ENCODE measurements around the gene BRAT1. TPM values are rescaled to one million over a fixed set of nuclear protein-coding genes. Genes with fewer than 3 reads are reported as not detected.
"Not testable (repeated sequence)": the region's sequence is repeated elsewhere in the genome, so short reads cannot be mapped to it uniquely, and the experiment has no call there.

The BRAT1 gene
- total and polyA plus RNA-seq, 7 experiments from 2014 or later: 23.4 to 58.9 (median 37.0) TPM

- ChIA-PET POLR2A (no interaction called here), CTCF (no interaction called here)
- H3K4me3 ChIP-seq (ENCODE audit: low read length): no peak overlapping the region
- DNase-seq (no peak), ATAC-seq (no peak)
- H3K36me3 ChIP-seq (ENCODE audit: control insufficient read depth in 2 of 3, insufficient read depth in 3 of 3, low read length in 3 of 3): peaks cover 0 to 10% (median 0%) of the 10 kb centered on the region in 3 experiments
- no peak overlapping the region for H3K27ac Mint-ChIP-seq
- no peaks in the 10 kb centered on the region for H3K9me3 ChIP-seq (ENCODE audit: control insufficient read depth in 2 of 3, low read length in 3 of 3)
- H3K9me3 Mint-ChIP-seq: no peaks in the 10 kb centered on the region
- no peaks in the 10 kb centered on the region for H3K27me3 ChIP-seq (ENCODE audit: control insufficient read depth in 2 of 2, insufficient read depth in 2 of 2, low read length in 2 of 2)
- no peak overlapping the region for H3K4me3 Mint-ChIP-seq
- H3K36me3 Mint-ChIP-seq: peaks cover 0 to 27% (median 7%) of the 10 kb centered on the region in 5 donors
- no peaks in the 10 kb centered on the region for H3K4me1 ChIP-seq (ENCODE audit: control insufficient read depth in 2 of 2, insufficient read depth in 2 of 2, low read length in 2 of 2)
- no peaks in the 10 kb centered on the region for H3K27me3 Mint-ChIP-seq
- no peaks in the 10 kb centered on the region for H3K4me1 Mint-ChIP-seq
- intact Hi-C loops (cut with micrococcal nuclease): no loop called here
- H3K27ac ChIP-seq (ENCODE audit: low read depth, low read length): no peak overlapping the region
These were observed 37.9 kb upstream of the BRAT1 start for GRCh38 chr7:2593036-2593727.

- Histone ChIP-seq H3K36me3 (ENCODE audit: control insufficient read depth in 2 of 3, insufficient read depth in 3 of 3, low read length in 3 of 3) (peaks cover 0 to 9% (median 0%) of the 10 kb centered on the region in 3 experiments), H3K27ac (ENCODE audit: low read depth, low read length) (no peak overlapping the region), H3K27me3 (ENCODE audit: control insufficient read depth in 2 of 2, insufficient read depth in 2 of 2, low read length in 2 of 2) (no peaks in the 10 kb centered on the region), H3K9me3 (ENCODE audit: control insufficient read depth in 2 of 3, low read length in 3 of 3) (no peaks in the 10 kb centered on the region), H3K4me1 (ENCODE audit: control insufficient read depth in 2 of 2, insufficient read depth in 2 of 2, low read length in 2 of 2) (no peaks in the 10 kb centered on the region), H3K4me3 (ENCODE audit: low read length) (no peak overlapping the region)
- ChIA-PET CTCF (no interaction called here), POLR2A (no interaction called here)
- Mint-ChIP-seq H3K9me3 (no peaks in the 10 kb centered on the region), H3K4me1 (no peaks in the 10 kb centered on the region), H3K36me3 (peaks cover 0 to 27% (median 7%) of the 10 kb centered on the region in 5 donors), H3K4me3 (no peak overlapping the region), H3K27ac (peak overlapping the region in 1 of 9 donors; percentile 2), H3K27me3 (no peaks in the 10 kb centered on the region)
- ATAC-seq: no peak
- DNase-seq: no peak
- intact Hi-C loops (cut with micrococcal nuclease): no loop called here
These were observed 37.1 kb upstream of the BRAT1 start for GRCh38 chr7:2592375-2592865.

- H3K27ac Mint-ChIP-seq, DNase-seq: not testable (repeated sequence)
These were observed 34.6 kb upstream of the BRAT1 start for GRCh38 chr7:2589941-2590340.

GRCh38 chr7:2589341-2589740 lies 34.0 kb upstream of the BRAT1 start:
- no peak overlapping the region for H3K4me3 Mint-ChIP-seq
- Histone ChIP-seq H3K36me3 (ENCODE audit: control insufficient read depth in 2 of 3, insufficient read depth in 3 of 3, low read length in 3 of 3) (peaks cover 0 to 13% (median 0%) of the 10 kb centered on the region in 3 experiments), H3K27ac (ENCODE audit: low read depth, low read length) (no peak overlapping the region), H3K27me3 (ENCODE audit: control insufficient read depth in 2 of 2, insufficient read depth in 2 of 2, low read length in 2 of 2) (no peaks in the 10 kb centered on the region), H3K4me1 (ENCODE audit: control insufficient read depth in 2 of 2, insufficient read depth in 2 of 2, low read length in 2 of 2) (no peaks in the 10 kb centered on the region), H3K4me3 (ENCODE audit: low read length) (no peak overlapping the region), H3K9me3 (ENCODE audit: control insufficient read depth in 2 of 3, low read length in 3 of 3) (no peaks in the 10 kb centered on the region)
- no peaks in the 10 kb centered on the region for H3K27me3 Mint-ChIP-seq
- DNase-seq (no peak), ATAC-seq (no peak)
- no peak overlapping the region for H3K27ac Mint-ChIP-seq
- H3K9me3 Mint-ChIP-seq: no peaks in the 10 kb centered on the region
- CTCF ChIA-PET: no interaction called here
- no peaks in the 10 kb centered on the region for H3K4me1 Mint-ChIP-seq
- H3K36me3 Mint-ChIP-seq: peaks cover 0 to 21% (median 4%) of the 10 kb centered on the region in 5 donors
- POLR2A ChIA-PET: no interaction called here
- intact Hi-C loops (cut with micrococcal nuclease): no loop called here

More at GRCh38 chr7:2589941-2590340, 34.6 kb upstream of the BRAT1 start:
- H3K4me3 ChIP-seq (ENCODE audit: low read length); intact Hi-C loops (cut with micrococcal nuclease); CTCF ChIA-PET; H3K4me1 Mint-ChIP-seq; H3K27ac ChIP-seq (ENCODE audit: low read depth, low read length); H3K27me3 ChIP-seq (ENCODE audit: control insufficient read depth in 2 of 2, insufficient read depth in 2 of 2, low read length in 2 of 2); H3K27me3 Mint-ChIP-seq; H3K9me3 Mint-ChIP-seq; ATAC-seq; H3K9me3 ChIP-seq (ENCODE audit: control insufficient read depth in 2 of 3, low read length in 3 of 3); H3K4me3 Mint-ChIP-seq; H3K4me1 ChIP-seq (ENCODE audit: control insufficient read depth in 2 of 2, insufficient read depth in 2 of 2, low read length in 2 of 2); POLR2A ChIA-PET: not testable (repeated sequence)
- peaks cover 0 to 23% (median 6%) of the 10 kb centered on the region in 5 donors for H3K36me3 Mint-ChIP-seq
- peaks cover 0 to 13% (median 0%) of the 10 kb centered on the region in 3 experiments for H3K36me3 ChIP-seq (ENCODE audit: control insufficient read depth in 2 of 3, insufficient read depth in 3 of 3, low read length in 3 of 3)

- peaks cover 0 to 2% (median 0%) of the 10 kb centered on the region in 7 donors for H3K4me1 Mint-ChIP-seq
- H3K27me3 ChIP-seq (ENCODE audit: control insufficient read depth in 2 of 2, insufficient read depth in 2 of 2, low read length in 2 of 2): no peaks in the 10 kb centered on the region
- no peak overlapping the region for H3K4me3 ChIP-seq (ENCODE audit: low read length)
- peaks cover 0 to 8% (median 0%) of the 10 kb centered on the region in 3 experiments for H3K36me3 ChIP-seq (ENCODE audit: control insufficient read depth in 2 of 3, insufficient read depth in 3 of 3, low read length in 3 of 3)
- ChIA-PET POLR2A (no interaction called here), CTCF (interaction anchor here (1.2 kb wide), 1 partner anchor 8 kb away, joined by 3 read pairs; no protein-coding TSS in a partner anchor)
- no peaks in the 10 kb centered on the region for H3K4me1 ChIP-seq (ENCODE audit: control insufficient read depth in 2 of 2, insufficient read depth in 2 of 2, low read length in 2 of 2)
- H3K36me3 Mint-ChIP-seq: peaks cover 0 to 17% (median 4%) of the 10 kb centered on the region in 5 donors
- no peak overlapping the region for H3K27ac ChIP-seq (ENCODE audit: low read depth, low read length)
- no peak overlapping the region for H3K27ac Mint-ChIP-seq
- H3K9me3 ChIP-seq (ENCODE audit: control insufficient read depth in 2 of 3, low read length in 3 of 3): no peaks in the 10 kb centered on the region
- no peaks in the 10 kb centered on the region for H3K27me3 Mint-ChIP-seq
- DNase-seq (no peak), ATAC-seq (no peak)
- intact Hi-C loops (cut with micrococcal nuclease): no loop called here
- no peaks in the 10 kb centered on the region for H3K9me3 Mint-ChIP-seq
- no peak overlapping the region for H3K4me3 Mint-ChIP-seq
These were observed 32.5 kb upstream of the BRAT1 start for GRCh38 chr7:2587778-2588177.

- H3K27me3 Mint-ChIP-seq: no peaks in the 10 kb centered on the region
- no peak overlapping the region for H3K27ac Mint-ChIP-seq
- Histone ChIP-seq H3K36me3 (ENCODE audit: control insufficient read depth in 2 of 3, insufficient read depth in 3 of 3, low read length in 3 of 3) (peaks cover 0 to 6% (median 0%) of the 10 kb centered on the region in 3 experiments), H3K4me1 (ENCODE audit: control insufficient read depth in 2 of 2, insufficient read depth in 2 of 2, low read length in 2 of 2) (no peaks in the 10 kb centered on the region), H3K27me3 (ENCODE audit: control insufficient read depth in 2 of 2, insufficient read depth in 2 of 2, low read length in 2 of 2) (no peaks in the 10 kb centered on the region), H3K27ac (ENCODE audit: low read depth, low read length) (no peak overlapping the region), H3K9me3 (ENCODE audit: control insufficient read depth in 2 of 3, low read length in 3 of 3) (no peaks in the 10 kb centered on the region), H3K4me3 (ENCODE audit: low read length) (no peak overlapping the region)
- peaks cover 0 to 2% (median 0%) of the 10 kb centered on the region in 7 donors for H3K4me1 Mint-ChIP-seq
- peaks cover 0 to 17% (median 4%) of the 10 kb centered on the region in 5 donors for H3K36me3 Mint-ChIP-seq
- POLR2A ChIA-PET: no interaction called here
- ATAC-seq (no peak), DNase-seq (no peak)
- intact Hi-C loops (cut with micrococcal nuclease): no loop called here
- H3K9me3 Mint-ChIP-seq: no peaks in the 10 kb centered on the region
- H3K4me3 Mint-ChIP-seq: no peak overlapping the region
- CTCF ChIA-PET: interaction anchor here (1.2 kb wide), 1 partner anchor 9 kb away, joined by 3 read pairs; no protein-coding TSS in a partner anchor
These were observed 31.8 kb upstream of the BRAT1 start for GRCh38 chr7:2587134-2587533.

Measured in naive thymus-derived CD4-positive, alpha-beta T cell (primary cell).